Osteocyte (in vitro differentiated cells): ENCODE measurements around the gene HNRNPA0. TPM values are rescaled to one million over a fixed set of nuclear protein-coding genes. Genes with fewer than 3 reads are reported as not detected.
A peak's percentile ranks its signal among the peaks of the same experiment; 100 is the strongest.

ENCODE experiments used
- DNase-seq: peaks from one replicate; pipeline ENCODE4 v3.0.0; 2021; ENCODE audit warnings: mixed read lengths; ENCODE audit not compliant: unreplicated experiment; ENCODE audit errors: extremely low spot score
- H3K27ac Mint-ChIP-seq: one replicate; pipeline ENCODE4 v1.8.0; 2021; ENCODE audit warnings: mild to moderate bottlenecking, mixed read lengths; ENCODE audit not compliant: unreplicated experiment
- H3K27me3 Mint-ChIP-seq: one replicate; pipeline ENCODE4 v1.8.0; 2021; ENCODE audit warnings: mixed read lengths; ENCODE audit not compliant: unreplicated experiment
- H3K36me3 Mint-ChIP-seq: one replicate; pipeline ENCODE4 v1.8.0; 2021; ENCODE audit warnings: mixed read lengths; ENCODE audit not compliant: unreplicated experiment
- H3K4me1 Mint-ChIP-seq: one replicate; pipeline ENCODE4 v1.8.0; 2021; ENCODE audit warnings: mixed read lengths; ENCODE audit not compliant: unreplicated experiment
- H3K4me3 Mint-ChIP-seq: one replicate; pipeline ENCODE4 v1.8.0; 2021; ENCODE audit warnings: mild to moderate bottlenecking, moderate library complexity, mixed read lengths; ENCODE audit not compliant: unreplicated experiment
- H3K9me3 Mint-ChIP-seq: one replicate; pipeline ENCODE4 v1.8.0; 2021; ENCODE audit warnings: mixed read lengths; ENCODE audit not compliant: unreplicated experiment
- total RNA-seq: library from RNA; stranded (reverse); gene quantifications from 2 replicates; pipeline ENCODE4 v1.2.1, GENCODE V29; 2021
- TF ChIP-seq, protein P1 (sequence below): fragments of 200-600 bp; sonication (generic); IDR thresholded peaks from 2 replicates; pipeline ENCODE4 v1.5.0; 2021; ENCODE audit warnings: antibody characterized with exemption, mild to moderate bottlenecking, moderate library complexity

HNRNPA0 gene
- total RNA-seq, 1 donor from 2014 or later = 43.3 TPM

DNA sequence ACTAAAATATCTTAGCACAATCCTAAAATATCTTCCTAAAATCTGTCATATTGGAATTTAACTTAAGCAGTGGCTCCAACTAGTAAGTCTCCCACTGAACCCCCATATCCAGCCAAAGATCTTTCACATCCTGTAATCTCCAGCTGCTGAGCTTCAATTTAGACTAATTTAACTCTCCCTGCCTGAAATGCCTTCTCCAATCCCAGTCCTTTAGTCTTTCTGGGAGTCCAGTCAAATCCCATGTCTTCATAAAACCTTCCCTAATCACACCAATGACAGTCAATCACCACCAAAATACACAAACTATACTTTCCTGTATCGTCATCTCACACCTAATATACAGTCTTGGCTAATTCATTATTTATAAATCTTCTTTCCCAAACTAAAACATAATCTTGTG, 17.7 kb downstream of the HNRNPA0 start:
- Mint-ChIP-seq H3K27me3 (no peaks in the 10 kb centered on the region), H3K4me1 (no peaks in the 10 kb centered on the region), H3K9me3 (peaks cover 6% of the 10 kb centered on the region), H3K4me3 (no peak overlapping the region), H3K27ac (no peak overlapping the region), H3K36me3 (peaks cover 3% of the 10 kb centered on the region)
- DNase-seq = no peak
- TF ChIP-seq, protein P1, sequence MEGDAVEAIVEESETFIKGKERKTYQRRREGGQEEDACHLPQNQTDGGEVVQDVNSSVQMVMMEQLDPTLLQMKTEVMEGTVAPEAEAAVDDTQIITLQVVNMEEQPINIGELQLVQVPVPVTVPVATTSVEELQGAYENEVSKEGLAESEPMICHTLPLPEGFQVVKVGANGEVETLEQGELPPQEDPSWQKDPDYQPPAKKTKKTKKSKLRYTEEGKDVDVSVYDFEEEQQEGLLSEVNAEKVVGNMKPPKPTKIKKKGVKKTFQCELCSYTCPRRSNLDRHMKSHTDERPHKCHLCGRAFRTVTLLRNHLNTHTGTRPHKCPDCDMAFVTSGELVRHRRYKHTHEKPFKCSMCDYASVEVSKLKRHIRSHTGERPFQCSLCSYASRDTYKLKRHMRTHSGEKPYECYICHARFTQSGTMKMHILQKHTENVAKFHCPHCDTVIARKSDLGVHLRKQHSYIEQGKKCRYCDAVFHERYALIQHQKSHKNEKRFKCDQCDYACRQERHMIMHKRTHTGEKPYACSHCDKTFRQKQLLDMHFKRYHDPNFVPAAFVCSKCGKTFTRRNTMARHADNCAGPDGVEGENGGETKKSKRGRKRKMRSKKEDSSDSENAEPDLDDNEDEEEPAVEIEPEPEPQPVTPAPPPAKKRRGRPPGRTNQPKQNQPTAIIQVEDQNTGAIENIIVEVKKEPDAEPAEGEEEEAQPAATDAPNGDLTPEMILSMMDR = no peak

DNA sequence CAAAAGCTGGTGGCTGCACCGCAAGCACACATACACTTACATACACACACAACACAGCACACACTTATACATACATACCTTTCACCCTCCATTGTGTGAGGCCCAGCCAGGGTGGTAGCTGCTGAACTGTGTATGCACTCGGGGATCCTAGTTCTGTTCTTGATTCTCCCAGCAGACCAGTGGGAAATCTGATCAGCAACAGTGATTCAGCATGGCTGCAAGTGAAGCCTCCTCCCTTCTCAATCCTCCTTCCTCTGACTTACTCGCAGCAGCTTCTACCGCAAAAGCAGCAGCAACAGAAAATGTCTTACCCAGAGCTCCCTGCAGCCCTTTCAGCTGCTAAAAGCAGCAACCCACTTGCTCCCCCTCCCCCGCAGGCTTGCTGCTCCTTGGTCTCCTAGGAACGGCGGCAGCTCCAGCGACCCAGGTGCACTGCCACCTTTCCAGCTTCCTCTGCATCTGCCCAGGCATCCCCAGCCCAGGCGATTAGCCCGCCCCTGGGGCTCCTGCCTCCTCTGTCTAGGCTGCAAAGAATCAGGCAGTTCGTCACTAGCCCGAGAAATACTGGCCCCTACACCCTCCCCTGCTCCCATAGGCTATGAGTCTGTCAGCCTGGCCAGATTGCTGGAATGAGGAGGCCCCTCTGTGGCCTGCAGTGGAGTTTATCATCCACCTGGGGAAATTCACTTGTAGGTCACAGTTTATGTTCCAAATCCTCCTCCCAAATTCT, 18.4 kb downstream of the HNRNPA0 start, which contains the start of gene KLHL3:
KLHL3 (minus strand) TSS at position 535 of the 730 bp plus-strand sequence; CDS start at position 92, 443 bp downstream.
- no peak for DNase-seq
- Mint-ChIP-seq H3K27ac (no peak within 1 kb of the TSS), H3K36me3 (peaks cover 3% of the 10 kb centered on the region), H3K27me3 (no peaks in the 10 kb centered on the region), H3K4me1 (peaks cover 2% of the 10 kb centered on the region), H3K4me3 (no peak within 1 kb of the TSS), H3K9me3 (peaks cover 6% of the 10 kb centered on the region)
- TF ChIP-seq, protein P1 = peak; percentile 31

DNA sequence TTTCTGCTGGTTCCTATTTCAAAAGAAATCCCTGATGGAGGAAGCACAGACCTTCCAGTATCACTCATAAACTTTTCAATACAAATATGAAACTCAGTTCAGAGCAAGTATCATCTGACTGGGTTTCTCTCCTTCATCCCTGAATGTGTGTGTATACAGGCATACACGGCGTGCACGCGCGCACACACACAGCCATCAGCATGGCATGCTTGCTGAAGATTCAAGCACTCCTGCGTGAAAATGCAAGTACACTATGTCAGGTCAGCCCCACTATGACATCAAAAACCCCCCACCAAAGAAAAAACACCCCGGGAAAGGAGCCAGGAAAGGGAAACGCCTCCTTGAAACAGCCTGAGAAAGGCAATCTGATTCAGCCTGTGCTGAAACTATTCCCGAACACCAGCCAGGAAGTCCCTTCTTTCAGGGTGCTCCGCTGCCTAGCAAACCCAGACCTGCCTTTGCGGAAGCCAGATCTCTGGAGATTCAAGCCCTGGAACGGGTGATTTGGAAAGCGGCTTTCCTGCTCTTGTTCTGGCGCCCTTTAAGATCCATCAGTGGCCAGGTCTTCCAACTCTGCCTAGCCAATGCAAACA, 19.1 kb downstream of the HNRNPA0 start:
- peaks cover 6% of the 10 kb centered on the region for H3K9me3 Mint-ChIP-seq
- peaks cover 3% of the 10 kb centered on the region for H3K36me3 Mint-ChIP-seq

DNA sequence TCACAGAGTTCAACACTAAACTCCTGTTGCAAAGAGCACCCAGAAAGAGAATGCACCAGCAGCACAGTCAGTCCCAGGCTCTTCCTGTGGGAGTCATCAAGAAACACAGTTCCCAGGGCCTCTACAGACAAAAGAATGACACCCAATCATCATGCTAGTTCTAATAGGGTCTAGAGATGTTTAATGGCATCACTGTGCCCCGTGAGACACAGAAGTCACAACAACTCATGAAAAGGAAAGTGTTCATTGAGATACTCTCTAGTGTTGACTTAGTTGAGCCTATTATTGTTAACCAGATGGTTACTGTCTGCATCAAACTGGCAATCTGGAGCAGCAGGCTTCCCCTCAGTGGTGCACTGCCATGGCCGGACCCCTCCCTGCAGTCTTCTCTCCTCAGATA, 19.8 kb downstream of the HNRNPA0 start:
- TF ChIP-seq, protein P1 = no peak
- Mint-ChIP-seq H3K27me3 (no peaks in the 10 kb centered on the region), H3K4me3 (no peak overlapping the region), H3K9me3 (peaks cover 6% of the 10 kb centered on the region), H3K36me3 (peaks cover 3% of the 10 kb centered on the region), H3K4me1 (peaks cover 3% of the 10 kb centered on the region), H3K27ac (peak overlapping the region; percentile 4)
- no peak for DNase-seq

More for the DNA sequence above, 19.1 kb downstream of the HNRNPA0 start:
- TF ChIP-seq, protein P1 = no peak
- H3K4me1 Mint-ChIP-seq = peaks cover 3% of the 10 kb centered on the region
- H3K4me3 Mint-ChIP-seq = no peak overlapping the region
- H3K27me3 Mint-ChIP-seq = no peaks in the 10 kb centered on the region
- DNase-seq = no peak
- no peak overlapping the region for H3K27ac Mint-ChIP-seq

DNA sequence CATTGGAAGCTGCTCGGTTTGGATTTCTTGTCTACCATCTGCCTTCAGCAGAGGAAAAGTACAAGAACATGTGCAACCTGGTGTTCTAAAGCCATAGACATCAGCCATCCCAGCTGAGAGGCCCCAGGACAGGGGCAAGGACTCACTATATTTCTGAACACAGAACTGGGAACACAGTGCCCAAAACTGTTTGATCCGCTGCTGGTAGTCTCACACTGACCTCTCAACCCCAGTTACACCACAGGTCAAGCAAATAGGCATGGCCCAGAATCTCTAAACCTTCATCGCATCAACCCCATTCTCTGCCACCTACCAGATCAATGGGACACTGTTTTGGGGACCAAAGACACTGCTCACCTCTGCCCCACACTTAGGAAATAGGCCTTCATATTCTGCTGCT, 20.2 kb downstream of the HNRNPA0 start:
- Mint-ChIP-seq H3K27ac (no peak overlapping the region), H3K36me3 (peaks cover 2% of the 10 kb centered on the region), H3K4me1 (peaks cover 3% of the 10 kb centered on the region), H3K4me3 (no peak overlapping the region), H3K27me3 (no peaks in the 10 kb centered on the region), H3K9me3 (peaks cover 6% of the 10 kb centered on the region)
- TF ChIP-seq, protein P1 = no peak
- DNase-seq = no peak
